HepG2 (cell line): Measurements from ENCODE around the gene CLASP1. TPM values are rescaled to one million over a fixed set of nuclear protein-coding genes. Genes with fewer than 3 reads are reported as not detected.

Experiments
- CAMTA2 ChIP-seq: sonication (generic); formaldehyde crosslinking; IDR thresholded peaks from 2 replicates; pipeline ENCODE4 v1.4.0; 2020; ENCODE audit warnings: mild to moderate bottlenecking, missing genetic modification reagents, borderline replicate concordance
- CREB3 ChIP-seq: sonication (generic); formaldehyde crosslinking; IDR thresholded peaks from 2 replicates; pipeline ENCODE4 v1.5.0; 2020; ENCODE audit warnings: missing genetic modification reagents
- E2F5 ChIP-seq: sonication (generic); formaldehyde crosslinking; conservative IDR thresholded peaks from 2 replicates; pipeline ENCODE4 v1.4.0; 2020; ENCODE audit warnings: missing genetic modification reagents
- ELF1 ChIP-seq: sonication (generic); formaldehyde crosslinking; IDR thresholded peaks from 2 replicates; pipeline ENCODE4 v1.4.0; 2020; ENCODE audit warnings: missing genetic modification reagents
- EZH2 ChIP-seq: conservative IDR thresholded peaks from 2 replicates; pipeline ENCODE4 v1.6.1; 2012; ENCODE audit warnings: mild to moderate bottlenecking, low read depth, low read length, moderate library complexity
- FOSL1 ChIP-seq: sonication (generic); formaldehyde crosslinking; IDR thresholded peaks from 2 replicates; pipeline ENCODE4 v1.9.0; 2021; ENCODE audit warnings: missing genetic modification reagents, borderline replicate concordance
- FOXO1 ChIP-seq: sonication (generic); formaldehyde crosslinking; IDR thresholded peaks from 2 replicates; pipeline ENCODE4 v1.4.0; 2020; ENCODE audit warnings: missing genetic modification reagents
- GATAD1 ChIP-seq: IDR thresholded peaks from 2 replicates; pipeline ENCODE4 v1.6.1; 2016; ENCODE audit warnings: missing genetic modification reagents, missing compliant biosample characterization
- GTF3A ChIP-seq: sonication (generic); formaldehyde crosslinking; conservative IDR thresholded peaks from 2 replicates; pipeline ENCODE4 v1.4.0; 2020; ENCODE audit warnings: mild to moderate bottlenecking, missing genetic modification reagents
- MIXL1 ChIP-seq: IDR thresholded peaks from 2 replicates; pipeline ENCODE4 v1.6.1; 2016
- NKX3-1 ChIP-seq: sonication (generic); formaldehyde crosslinking; IDR thresholded peaks from 2 replicates; pipeline ENCODE4 v1.5.0; 2020; ENCODE audit warnings: missing genetic modification reagents
- PHF20 ChIP-seq: sonication (generic); formaldehyde crosslinking; IDR thresholded peaks from 2 replicates; pipeline ENCODE4 v1.5.0; 2020; ENCODE audit warnings: mild to moderate bottlenecking, missing genetic modification reagents
- PHF5A ChIP-seq: IDR thresholded peaks from one replicate; pipeline ENCODE4 v1.6.1; 2018; ENCODE audit warnings: low read depth, missing genetic modification reagents; ENCODE audit not compliant: unreplicated experiment
- RXRA ChIP-seq: sonication (generic); formaldehyde crosslinking; IDR thresholded peaks from 2 replicates; pipeline ENCODE4 v1.5.1; 2020; ENCODE audit warnings: missing genetic modification reagents
- SOX13 ChIP-seq, 3 experiments: fragments of 450-650 bp in 1 of 3; sonication (generic) in 1 of 3; formaldehyde crosslinking in 1 of 3; IDR thresholded peaks in 2 of 3; conservative IDR thresholded peaks in 1 of 3; 2 replicates each; pipeline versions ENCODE4 v1.5.0 to v1.6.1; 2016 to 2020; ENCODE audit warnings: antibody characterized with exemption in 1 of 3, mild to moderate bottlenecking in 1 of 3, missing compliant biosample characterization in 1 of 3, missing genetic modification reagents in 1 of 3, moderate library complexity in 1 of 3
- SPEN ChIP-seq: sonication (generic); formaldehyde crosslinking; IDR thresholded peaks from 2 replicates; pipeline ENCODE4 v1.5.1; 2020; ENCODE audit warnings: low read depth, mild to moderate bottlenecking, missing genetic modification reagents
- SRSF9 ChIP-seq: fragments of 200-400 bp; formaldehyde crosslinking; IDR thresholded peaks from 2 replicates; pipeline ENCODE4 v1.6.1; 2018; ENCODE audit warnings: borderline replicate concordance, mild to moderate bottlenecking, low read depth, low read length; ENCODE audit not compliant: insufficient read depth, poor library complexity, severe bottlenecking
- TFAP4 ChIP-seq: sonication (generic); IDR thresholded peaks from 2 replicates; pipeline ENCODE4 v1.6.1; 2016; ENCODE audit warnings: low read depth, borderline replicate concordance
- U2AF1 ChIP-seq: fragments of 200-400 bp; formaldehyde crosslinking; optimal IDR thresholded peaks from 2 replicates; pipeline ENCODE3; 2017; ENCODE audit warnings: mild to moderate bottlenecking, low read depth, low read length
- ZKSCAN1 ChIP-seq: fragments of 150-350 bp; IDR thresholded peaks from 2 replicates; pipeline ENCODE4 v1.6.1; 2014; ENCODE audit warnings: low read length
- ZNF432 ChIP-seq: sonication (generic); formaldehyde crosslinking; IDR thresholded peaks from 2 replicates; pipeline ENCODE4 v1.5.0; 2020; ENCODE audit warnings: missing genetic modification reagents, mild to moderate bottlenecking, borderline replicate concordance
- ZNF570 ChIP-seq: sonication (generic); formaldehyde crosslinking; IDR thresholded peaks from 2 replicates; pipeline ENCODE4 v1.4.0; 2020; ENCODE audit warnings: mild to moderate bottlenecking, missing genetic modification reagents, borderline replicate concordance
- ZNF652 ChIP-seq: IDR thresholded peaks from 2 replicates; pipeline ENCODE4 v1.6.1; 2016; ENCODE audit warnings: low read depth, borderline replicate concordance
- ZNF780A ChIP-seq: sonication (generic); formaldehyde crosslinking; IDR thresholded peaks from 2 replicates; pipeline ENCODE4 v1.8.0; 2022; ENCODE audit warnings: mild to moderate bottlenecking, missing genetic modification reagents, moderate library complexity
- polyA plus RNA-seq, 8 experiments: library from polyadenylated mRNA; depleted of rRNA in 3 of 8; stranded (reverse) in 7 of 8; unstranded in 1 of 8; fragments of >200 nt; fragmentation: Illumina TruSeq in 4 of 8; extraction: Trizol in 4 of 8; gene quantifications; 2 replicates each; pipeline versions ENCODE4 v1.2.1 to v1.2.3, GENCODE V29; 2011 to 2016; ENCODE audit warnings: low read depth in 4 of 8, missing spikeins in 1 of 8, mixed read lengths in 1 of 8; ENCODE audit not compliant: insufficient read depth in 1 of 8
- total RNA-seq, 5 experiments: library from RNA; depleted of rRNA; stranded (reverse); fragments of >200 nt; fragmentation: Illumina TruSeq; extraction: Trizol; gene quantifications; 2 replicates each; pipeline ENCODE4 v1.2.3, GENCODE V29; 2016; ENCODE audit warnings: low read depth in 1 of 5
- TF ChIP-seq, protein P1 (sequence below): sonication (generic); formaldehyde crosslinking; IDR thresholded peaks from 2 replicates; pipeline ENCODE4 v1.9.0; 2021; ENCODE audit warnings: missing genetic modification reagents, mild to moderate bottlenecking, borderline replicate concordance

CLASP1 gene
- total and polyA plus RNA-seq, 2 of the 13 experiments (the other 11 are each of a cell fraction or from before 2014, with no cell fraction given), result 11.7 to 47.9 TPM

- TF ChIP-seq TFAP4, result peak; percentile 22; the same call in 1 of the 2 replicates
- 0 out of 2 replicates have a peak, but pooled peaks have one; percentile 12 for TF ChIP-seq ZNF780A (CRISPR knock-in tag)
- peak; percentile 89 for TF ChIP-seq SPEN (CRISPR knock-in tag)
- peak; percentile 72 for TF ChIP-seq FOXO1
- TF ChIP-seq EZH2, result no peak
- peak; percentile 61; the same call in 1 of the 2 replicates for TF ChIP-seq NKX3-1
- no peak for TF ChIP-seq SRSF9
- TF ChIP-seq U2AF1, result no peak
- TF ChIP-seq RXRA (CRISPR knock-in tag), result peak; percentile 83
- no peak for TF ChIP-seq ZKSCAN1
- peak; percentile 95 for TF ChIP-seq ELF1
- TF ChIP-seq GTF3A (CRISPR knock-in tag), result 0 out of 2 replicates have a peak, but pooled peaks have one; percentile 65
- TF ChIP-seq ZNF652 (CRISPR knock-in tag), result 0 out of 2 replicates have a peak, but pooled peaks have one; percentile 7
- 0 out of 2 replicates have a peak, but pooled peaks have one; percentile 36 for TF ChIP-seq FOSL1 (CRISPR knock-in tag)
- TF ChIP-seq PHF5A (CRISPR knock-in tag), result peak; percentile 50
- TF ChIP-seq PHF20 (CRISPR knock-in tag), result peak; percentile 93
- TF ChIP-seq E2F5 (CRISPR knock-in tag), result no peak
- TF ChIP-seq MIXL1, result no peak; the same call in none of the 2 replicates
- 0 out of 2 replicates have a peak, but pooled peaks have one; percentile 60 for TF ChIP-seq ZNF432 (CRISPR knock-in tag)
- 0 out of 2 replicates have a peak, but pooled peaks have one; percentile 68 for TF ChIP-seq CREB3 (CRISPR knock-in tag)
- no peak for TF ChIP-seq CAMTA2 (CRISPR knock-in tag)
- TF ChIP-seq ZNF570 (CRISPR knock-in tag), result no peak; the same call in 1 of the 2 replicates
- TF ChIP-seq, protein P1, sequence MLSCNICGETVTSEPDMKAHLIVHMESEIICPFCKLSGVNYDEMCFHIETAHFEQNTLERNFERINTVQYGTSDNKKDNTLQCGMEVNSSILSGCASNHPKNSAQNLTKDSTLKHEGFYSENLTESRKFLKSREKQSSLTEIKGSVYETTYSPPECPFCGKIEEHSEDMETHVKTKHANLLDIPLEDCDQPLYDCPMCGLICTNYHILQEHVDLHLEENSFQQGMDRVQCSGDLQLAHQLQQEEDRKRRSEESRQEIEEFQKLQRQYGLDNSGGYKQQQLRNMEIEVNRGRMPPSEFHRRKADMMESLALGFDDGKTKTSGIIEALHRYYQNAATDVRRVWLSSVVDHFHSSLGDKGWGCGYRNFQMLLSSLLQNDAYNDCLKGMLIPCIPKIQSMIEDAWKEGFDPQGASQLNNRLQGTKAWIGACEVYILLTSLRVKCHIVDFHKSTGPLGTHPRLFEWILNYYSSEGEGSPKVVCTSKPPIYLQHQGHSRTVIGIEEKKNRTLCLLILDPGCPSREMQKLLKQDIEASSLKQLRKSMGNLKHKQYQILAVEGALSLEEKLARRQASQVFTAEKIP (CRISPR knock-in tag), result peak; percentile 90; the same call in 1 of the 2 replicates
- no peak for TF ChIP-seq SOX13 (IDR thresholded peaks at IDR 0.05)
- no peak; a peak in 1 of 4 replicates for TF ChIP-seq SOX13 (CRISPR knock-in tag; conservative IDR thresholded peaks at IDR 0.05 in 1 of 2, IDR thresholded peaks at IDR 0.05 in 1 of 2)
- TF ChIP-seq GATAD1 (CRISPR knock-in tag), result peak; percentile 94
Measured at GRCh38 chr2:121649596-121650314, 493 bp upstream of the CLASP1 start (continued).
